GM23248 (cell line): ENCODE data around the gene GP9. TPM values are rescaled to one million over a fixed set of nuclear protein-coding genes. Genes with fewer than 3 reads are reported as not detected.

ENCODE experiments used
- DNase-seq: peaks from one replicate; pipeline ENCODE4 v3.0.0-alpha.2; 2015
- H2AFZ ChIP-seq: fragments of 200-600 bp; sonication (generic); 2 replicates; pipeline ENCODE4 v1.6.1; 2016; ENCODE audit warnings: antibody characterized with exemption
- H3F3A ChIP-seq: fragments of 200-600 bp; sonication (generic); 2 replicates; pipeline ENCODE4 v1.6.1; 2016; ENCODE audit warnings: mild to moderate bottlenecking, antibody characterized with exemption, mixed run types; ENCODE audit not compliant: insufficient read depth
- H3K27ac ChIP-seq: fragments of 200-600 bp; sonication (generic); 2 replicates; pipeline ENCODE4 v1.5.1; 2016; ENCODE audit warnings: mild to moderate bottlenecking
- H3K27me3 ChIP-seq: fragments of 200-600 bp; sonication (generic); replicated peaks from 2 replicates; pipeline ENCODE4 v1.6.1; 2016; ENCODE audit warnings: mild to moderate bottlenecking; ENCODE audit not compliant: insufficient read depth
- H3K36me3 ChIP-seq: fragments of 200-600 bp; sonication (generic); 2 replicates; pipeline ENCODE4 v1.6.1; 2016; ENCODE audit warnings: low read depth, mild to moderate bottlenecking
- H3K4me1 ChIP-seq: fragments of 200-600 bp; sonication (generic); 2 replicates; pipeline ENCODE4 v1.6.1; 2016; ENCODE audit warnings: mild to moderate bottlenecking; ENCODE audit not compliant: insufficient read depth
- H3K4me2 ChIP-seq: fragments of 200-600 bp; sonication (generic); one replicate; pipeline ENCODE4 v1.6.1; 2016; ENCODE audit warnings: mild to moderate bottlenecking; ENCODE audit not compliant: unreplicated experiment
- H3K4me3 ChIP-seq: fragments of 200-600 bp; sonication (generic); 2 replicates; pipeline ENCODE4 v1.5.1; 2016; ENCODE audit warnings: mild to moderate bottlenecking
- H3K79me2 ChIP-seq: fragments of 200-600 bp; sonication (generic); 2 replicates; pipeline ENCODE4 v1.6.1; 2016; ENCODE audit warnings: mild to moderate bottlenecking; ENCODE audit not compliant: insufficient read depth
- H3K9ac ChIP-seq: fragments of 200-600 bp; sonication (generic); 2 replicates; pipeline ENCODE4 v1.6.1; 2016; ENCODE audit warnings: mild to moderate bottlenecking
- H3K9me2 ChIP-seq: fragments of 200-600 bp; sonication (generic); 2 replicates; pipeline ENCODE4 v1.6.1; 2016; ENCODE audit warnings: mixed run types, mild to moderate bottlenecking, moderate library complexity; ENCODE audit not compliant: insufficient read depth
- H3K9me3 ChIP-seq: fragments of 200-600 bp; sonication (generic); one replicate; pipeline ENCODE4 v1.6.1; 2017; ENCODE audit warnings: low read depth
- H4K20me1 ChIP-seq: fragments of 200-600 bp; sonication (generic); 2 replicates; pipeline ENCODE4 v1.6.0; 2016; ENCODE audit not compliant: insufficient read depth
- EZH2 ChIP-seq: fragments of 200-600 bp; sonication (generic); IDR thresholded peaks from 2 replicates; pipeline ENCODE4 v1.6.1; 2018; ENCODE audit warnings: antibody characterized with exemption, mild to moderate bottlenecking; ENCODE audit not compliant: insufficient read depth, poor library complexity, severe bottlenecking
- EZH2phosphoT487 ChIP-seq: fragments of 200-600 bp; sonication (generic); IDR thresholded peaks from 2 replicates; pipeline ENCODE4 v1.6.1; 2018; ENCODE audit warnings: antibody characterized with exemption, moderate library complexity, mild to moderate bottlenecking, low read depth; ENCODE audit not compliant: insufficient read depth
- WGBS, 2 experiments: methylation state at CpG; one replicate each; pipeline ENCODE4 v1.1.6; 2015 to 2017; ENCODE audit warnings: low lambda C conversion rate in 2 of 2, low coverage in 1 of 2; ENCODE audit errors: missing lambda C conversion rate in 2 of 2; 5-methylcytosine and 5-hydroxymethylcytosine counted together
- in situ Hi-C: fragments of 300-500 bp; cut with MboI; formaldehyde crosslinking; loops from 2 replicates; pipeline ENCODE4 v1.15.0; 2020
- polyA plus RNA-seq: library from polyadenylated mRNA; unstranded; fragments of >200 nt; fragmentation: Nextera tagmentation; extraction: Ambion mirVana; gene quantifications from 2 replicates; pipeline ENCODE4 v1.2.1, GENCODE V29; 2016
- total RNA-seq: library from RNA; depleted of rRNA; stranded (reverse); fragments of >200 nt; shearing (Covaris generic); gene quantifications from 2 replicates; pipeline ENCODE4 v1.2.3, GENCODE V29; 2014

Gene GP9
- total and polyA plus RNA-seq, 2 experiments from 2014 or later = not detected

- Histone ChIP-seq H3K79me2 (no peaks in the 10 kb centered on the region), H3K4me2 (no peak overlapping the region), H3K36me3 (no peaks in the 10 kb centered on the region), H4K20me1 (no peaks in the 10 kb centered on the region), H3K27me3 (no peaks in the 10 kb centered on the region), H3K4me1 (no peaks in the 10 kb centered on the region), H3K9ac (no peak overlapping the region), H3K4me3 (no peak overlapping the region), H3F3A (no peaks in the 10 kb centered on the region), H2AFZ (no peak overlapping the region), H3K9me2 (no peaks in the 10 kb centered on the region), H3K27ac (no peak overlapping the region), H3K9me3 (no peaks in the 10 kb centered on the region)
- 80 to 82% methylated on average over 6 to 8 of the region's 8 CpGs for WGBS, 2 experiments
- in situ Hi-C loops = no loop called here
- no peak for TF ChIP-seq EZH2
- no peak for TF ChIP-seq EZH2phosphoT487
- no peak for DNase-seq
These were observed 17.9 kb downstream of the GP9 start for GRCh38 chr3:129078510-129078909.

GRCh38 chr3:129081503-129081902 is 20.9 kb downstream of the GP9 start:
- no peaks in the 10 kb centered on the region for H3K79me2 ChIP-seq
- TF ChIP-seq EZH2phosphoT487 = no peak
- TF ChIP-seq EZH2 = no peak
- H3K4me3 ChIP-seq = no peak overlapping the region
- DNase-seq = no peak
- no peaks in the 10 kb centered on the region for H3K27me3 ChIP-seq
- H3K4me2 ChIP-seq = no peak overlapping the region
- no peaks in the 10 kb centered on the region for H3K4me1 ChIP-seq
- no peak overlapping the region for H2AFZ ChIP-seq
- H4K20me1 ChIP-seq = no peaks in the 10 kb centered on the region
- no peaks in the 10 kb centered on the region for H3K9me2 ChIP-seq
- in situ Hi-C loops = no loop called here
- H3K9me3 ChIP-seq = no peaks in the 10 kb centered on the region
- no peak overlapping the region for H3K9ac ChIP-seq
- H3K36me3 ChIP-seq = no peaks in the 10 kb centered on the region
- WGBS, 2 experiments = 86 to 90% methylated on average over 8 of the region's 8 CpGs
- H3F3A ChIP-seq = no peaks in the 10 kb centered on the region
- H3K27ac ChIP-seq = no peak overlapping the region

- no peaks in the 10 kb centered on the region for H3K27me3 ChIP-seq
- in situ Hi-C loops = no loop called here
These were observed 21.4 kb downstream of the GP9 start for GRCh38 chr3:129082026-129082425.

GRCh38 chr3:129084501-129084900 is 23.9 kb downstream of the GP9 start:
- WGBS, 2 experiments = 67 to 73% methylated on average over 6 of the region's 6 CpGs
- no peak for DNase-seq
- TF ChIP-seq EZH2 (no peak), EZH2phosphoT487 (no peak)
- Histone ChIP-seq H3K27ac (no peak overlapping the region), H3K4me1 (peaks cover 2% of the 10 kb centered on the region; the same call in 1 of the 2 replicates), H3K79me2 (no peaks in the 10 kb centered on the region), H3K9ac (no peak overlapping the region), H3K27me3 (no peaks in the 10 kb centered on the region), H3K9me3 (no peaks in the 10 kb centered on the region), H3F3A (no peaks in the 10 kb centered on the region), H3K4me2 (no peak overlapping the region), H2AFZ (no peak overlapping the region), H4K20me1 (no peaks in the 10 kb centered on the region), H3K36me3 (no peaks in the 10 kb centered on the region), H3K4me3 (no peak overlapping the region), H3K9me2 (no peaks in the 10 kb centered on the region)
- in situ Hi-C loops = no loop called here

More at GRCh38 chr3:129082026-129082425, 21.4 kb downstream of the GP9 start:
- Histone ChIP-seq H3K9me2 (no peaks in the 10 kb centered on the region), H3K9me3 (no peaks in the 10 kb centered on the region), H3K27ac (no peak overlapping the region), H2AFZ (no peak overlapping the region), H3K4me3 (no peak overlapping the region), H3K36me3 (no peaks in the 10 kb centered on the region), H3K4me2 (no peak overlapping the region), H4K20me1 (no peaks in the 10 kb centered on the region), H3K79me2 (no peaks in the 10 kb centered on the region), H3K9ac (no peak overlapping the region), H3F3A (no peaks in the 10 kb centered on the region), H3K4me1 (no peaks in the 10 kb centered on the region)
- WGBS, 2 experiments = 73 to 75% methylated on average over 9 of the region's 9 CpGs
- no peak for TF ChIP-seq EZH2
- no peak for TF ChIP-seq EZH2phosphoT487
- DNase-seq = no peak
